ENCODE measurements around the gene TMEM140. TPM values are rescaled to one million over a fixed set of nuclear protein-coding genes. Genes with fewer than 3 reads are reported as not detected.
"Not testable (repeated sequence)": the region's sequence is repeated elsewhere in the genome, so short reads cannot be mapped to it uniquely, and the experiment has no call there.

The TMEM140 gene
- total RNA-seq, 1 donor = 38.0 TPM

GRCh38 chr7:135211946-135212685 is 64.2 kb downstream of the TMEM140 start:
- DNase-seq (ENCODE audit: low read depth in 2 of 3, low spot score in 2 of 3) = not testable (repeated sequence)

GRCh38 chr7:135213831-135214230 is 66.0 kb downstream of the TMEM140 start:
- DNase-seq (ENCODE audit: low read depth in 2 of 3, low spot score in 2 of 3) = no peak

- no peak for DNase-seq (ENCODE audit: low read depth in 2 of 3, low spot score in 2 of 3)
These were observed 67.3 kb downstream of the TMEM140 start for GRCh38 chr7:135215180-135215579.

GRCh38 chr7:135215698-135216097 is 67.8 kb downstream of the TMEM140 start:
- DNase-seq (ENCODE audit: low read depth in 2 of 3, low spot score in 2 of 3) = no peak

Small RNA genes lying within 50 kb of the gene (small RNA-seq; reads per million reads assigned to genes)
- gene MIR6509 = 0.47 reads per million

Other genes with a start within 250 kb of the TMEM140 start
- 0.81 TPM for gene AGBL3, start 161.6 kb upstream of the TMEM140 start, total RNA-seq
- gene CYREN, start 22.6 kb downstream of the TMEM140 start, total RNA-seq = 53.6 TPM
- gene WDR91, start 63.5 kb downstream of the TMEM140 start, total RNA-seq = 43.4 TPM
- gene STRA8, start 85.8 kb downstream of the TMEM140 start, total RNA-seq = not detected